HG03095 (cell line): Measurements from ENCODE around the gene CHPF2.

Experiments used
- ATAC-seq: cut with Tn5 transposase; IDR thresholded peaks from one replicate; pipeline ENCODE4 v1.9.1; 2021; ENCODE audit warnings: moderate library complexity; ENCODE audit not compliant: unreplicated experiment

CHPF2 gene

GRCh38 chr7:151260471-151260870 lies 28.2 kb downstream of the CHPF2 start:
- no peak for ATAC-seq

GRCh38 chr7:151260883-151261282 lies 28.6 kb downstream of the CHPF2 start:
- no peak for ATAC-seq

GRCh38 chr7:151261529-151261928 lies 29.2 kb downstream of the CHPF2 start:
- no peak for ATAC-seq

- no peak for ATAC-seq
Observed at GRCh38 chr7:151264615-151265014, 32.3 kb downstream of the CHPF2 start.

GRCh38 chr7:151265351-151265931 lies 33.2 kb downstream of the CHPF2 start:
- no peak for ATAC-seq

GRCh38 chr7:151269511-151269910 lies 37.2 kb downstream of the CHPF2 start:
- no peak for ATAC-seq

- ATAC-seq: no peak
Observed at GRCh38 chr7:151271699-151272355, 39.5 kb downstream of the CHPF2 start.

GRCh38 chr7:151272405-151272804 lies 40.1 kb downstream of the CHPF2 start:
- no peak for ATAC-seq

- ATAC-seq: no peak
Observed at GRCh38 chr7:151272877-151273276, 40.6 kb downstream of the CHPF2 start.

- no peak for ATAC-seq
Observed at GRCh38 chr7:151273651-151274390, 41.5 kb downstream of the CHPF2 start.

- ATAC-seq: no peak
Observed at GRCh38 chr7:151274396-151274795, 42.1 kb downstream of the CHPF2 start.

GRCh38 chr7:151274936-151275812 lies 42.9 kb downstream of the CHPF2 start:
- no peak for ATAC-seq

- ATAC-seq: no peak
Observed at GRCh38 chr7:151275813-151276577, 43.7 kb downstream of the CHPF2 start.

- no peak for ATAC-seq
Observed at GRCh38 chr7:151276666-151277590, 44.6 kb downstream of the CHPF2 start.

GRCh38 chr7:151277631-151278030 lies 45.3 kb downstream of the CHPF2 start:
- no peak for ATAC-seq

GRCh38 chr7:151278949-151279348 lies 46.7 kb downstream of the CHPF2 start:
- no peak for ATAC-seq

- no peak for ATAC-seq
Observed at GRCh38 chr7:151279868-151280267, 47.6 kb downstream of the CHPF2 start.

- ATAC-seq: no peak
Observed at GRCh38 chr7:151280388-151281019, 48.2 kb downstream of the CHPF2 start.

- ATAC-seq: no peak
Observed at GRCh38 chr7:151281686-151282085, 49.4 kb downstream of the CHPF2 start.
